ENCODE data around the gene MALSU1. TPM values are rescaled to one million over a fixed set of nuclear protein-coding genes. Genes with fewer than 3 reads are reported as not detected.
"Not testable (repeated sequence)": the region's sequence is repeated elsewhere in the genome, so short reads cannot be mapped to it uniquely, and the experiment has no call there.

MALSU1 gene
- total and polyA plus RNA-seq, 9 donors = 44.3 to 88.7 (median 53.2) TPM

- H3K4me1 ChIP-seq (ENCODE audit: insufficient read depth) = peaks cover 13% of the 10 kb centered on the region
- H3K4me3 ChIP-seq = peak overlapping the region; percentile 93
- 17 to 31% (median 20%) methylated on average over 11 of the region's 11 CpGs for WGBS, 3 donors
- H3K27me3 ChIP-seq = no peaks in the 10 kb centered on the region
- H3K36me3 ChIP-seq = no peaks in the 10 kb centered on the region
- intact Hi-C loops (cut with DNase I) = no loop called here
- DNase-seq = peak in 3 of 5 donors; percentile 29 to 47 (median 32)
- H3K9me3 ChIP-seq = no peaks in the 10 kb centered on the region
- peak overlapping the region in 1 of 2 donors; percentile 78 for H3K27ac ChIP-seq
- no peak for TF ChIP-seq POLR2A (IDR thresholded peaks at IDR 0.05)
- TF ChIP-seq CTCF (IDR thresholded peaks at IDR 0.05) = no peak
- no peak for TF ChIP-seq EP300 (IDR thresholded peaks at IDR 0.05)
These were observed 828 bp upstream of the MALSU1 start for GRCh38 chr7:23298141-23298881.

- Histone ChIP-seq H3K4me1 (ENCODE audit: insufficient read depth) (peaks cover 13% of the 10 kb centered on the region), H3K4me3 (peak overlapping the region; percentile 93), H3K27me3 (no peaks in the 10 kb centered on the region), H3K36me3 (no peaks in the 10 kb centered on the region), H3K9me3 (no peaks in the 10 kb centered on the region), H3K27ac (peak overlapping the region; percentile 51 to 78)
- intact Hi-C loops (cut with DNase I) = no loop called here
- no peak for DNase-seq
- no peak for TF ChIP-seq EP300 (IDR thresholded peaks at IDR 0.05)
- TF ChIP-seq CTCF (IDR thresholded peaks at IDR 0.05) = no peak
- TF ChIP-seq POLR2A (IDR thresholded peaks at IDR 0.05) = no peak
- 2 to 6% (median 4%) methylated on average over 12 of the region's 12 CpGs for WGBS, 3 donors
These were observed 696 bp downstream of the MALSU1 start for GRCh38 chr7:23299770-23300300.

GRCh38 chr7:23306936-23307521, 7.9 kb downstream of the MALSU1 start:
- 88 to 99% (median 95%) methylated on average over 2 of the region's 2 CpGs for WGBS, 3 donors
- intact Hi-C loops (cut with DNase I) = no loop called here
- H3K36me3 ChIP-seq = no peaks in the 10 kb centered on the region

GRCh38 chr7:23308754-23309153, 9.6 kb downstream of the MALSU1 start:
- no peaks in the 10 kb centered on the region for H3K27me3 ChIP-seq
- no peak overlapping the region for H3K4me3 ChIP-seq
- no peaks in the 10 kb centered on the region for H3K36me3 ChIP-seq
- intact Hi-C loops (cut with DNase I) = no loop called here
- H3K4me1 ChIP-seq (ENCODE audit: insufficient read depth) = no peaks in the 10 kb centered on the region
- WGBS, 3 donors = 29 to 60% (median 37%) methylated on average over 6 of the region's 6 CpGs
- DNase-seq = no peak
- H3K9me3 ChIP-seq = no peaks in the 10 kb centered on the region
- no peak for TF ChIP-seq EP300 (IDR thresholded peaks at IDR 0.05)
- no peak for TF ChIP-seq CTCF (IDR thresholded peaks at IDR 0.05)
- TF ChIP-seq POLR2A (IDR thresholded peaks at IDR 0.05) = no peak
- H3K27ac ChIP-seq = no peak overlapping the region

More at GRCh38 chr7:23306936-23307521, 7.9 kb downstream of the MALSU1 start:
- Histone ChIP-seq H3K4me3 (no peak overlapping the region), H3K4me1 (ENCODE audit: insufficient read depth) (peaks cover 1% of the 10 kb centered on the region), H3K9me3 (no peaks in the 10 kb centered on the region), H3K27ac (no peak overlapping the region), H3K27me3 (no peaks in the 10 kb centered on the region)
- DNase-seq = no peak
- TF ChIP-seq POLR2A (IDR thresholded peaks at IDR 0.05) = no peak
- no peak for TF ChIP-seq CTCF (IDR thresholded peaks at IDR 0.05)
- no peak for TF ChIP-seq EP300 (IDR thresholded peaks at IDR 0.05)

GRCh38 chr7:23312141-23312540, 13.0 kb downstream of the MALSU1 start:
- WGBS, 3 donors = 62 to 74% (median 72%) methylated on average over 2 of the region's 2 CpGs

More at GRCh38 chr7:23312141-23312540, 13.0 kb downstream of the MALSU1 start:
- H3K27ac ChIP-seq; DNase-seq; H3K4me1 ChIP-seq (ENCODE audit: insufficient read depth); H3K9me3 ChIP-seq; H3K4me3 ChIP-seq; H3K36me3 ChIP-seq; intact Hi-C loops (cut with DNase I); H3K27me3 ChIP-seq: not testable (repeated sequence)

Measured in ovary (tissue), 9 donors.